OCI-LY1 (cell line): ENCODE measurements around the gene SMYD5.
"Not testable (repeated sequence)": the region's sequence is repeated elsewhere in the genome, so short reads cannot be mapped to it uniquely, and the experiment has no call there.

ENCODE experiments used
- H2AFZ ChIP-seq: fragments of 200-600 bp; sonication (generic), shearing (Covaris generic); 2 replicates; pipeline ENCODE4 v1.6.0; 2014; ENCODE audit warnings: antibody characterized with exemption, mild to moderate bottlenecking, low read length
- H3F3A ChIP-seq: fragments of 200-600 bp; sonication (generic), shearing (Covaris generic); 2 replicates; pipeline ENCODE4 v1.6.0; 2014; ENCODE audit warnings: mild to moderate bottlenecking, antibody characterized with exemption, low read length, moderate library complexity; ENCODE audit not compliant: insufficient read depth
- H3K27ac ChIP-seq: fragments of 200-600 bp; sonication (generic); 2 replicates; pipeline ENCODE4 v1.5.1; 2014; ENCODE audit warnings: low read length, mixed run types, mild to moderate bottlenecking, low read depth; ENCODE audit not compliant: poor library complexity, severe bottlenecking
- H3K27me3 ChIP-seq: fragments of 200-600 bp; sonication (generic); 2 replicates; pipeline ENCODE4 v1.6.0; 2014; ENCODE audit warnings: antibody characterized with exemption, mild to moderate bottlenecking, low read length, moderate library complexity; ENCODE audit not compliant: insufficient read depth
- H3K36me3 ChIP-seq: fragments of 200-600 bp; sonication (generic); 2 replicates; pipeline ENCODE4 v1.6.1; 2014; ENCODE audit warnings: mild to moderate bottlenecking, antibody characterized with exemption, low read length, moderate library complexity, mixed read lengths; ENCODE audit not compliant: insufficient read depth
- H3K4me1 ChIP-seq: fragments of 200-600 bp; sonication (generic); 2 replicates; pipeline ENCODE4 v1.5.1; 2014; ENCODE audit warnings: mild to moderate bottlenecking, low read length, moderate library complexity; ENCODE audit not compliant: insufficient read depth, severe bottlenecking
- H3K4me2 ChIP-seq: fragments of 200-600 bp; sonication (generic), shearing (Covaris generic); 2 replicates; pipeline ENCODE4 v1.6.1; 2014; ENCODE audit warnings: low read length
- H3K4me3 ChIP-seq: fragments of 200-600 bp; sonication (generic); 2 replicates; pipeline ENCODE4 v1.5.1; 2014; ENCODE audit warnings: low read length, low read depth, mild to moderate bottlenecking, mixed read lengths; ENCODE audit not compliant: poor library complexity, severe bottlenecking
- H3K79me2 ChIP-seq: fragments of 200-600 bp; shearing (Covaris generic); 2 replicates; pipeline ENCODE4 v1.6.1; 2016; ENCODE audit warnings: mixed run types, low read length, mixed read lengths; ENCODE audit not compliant: insufficient read depth
- H3K9ac ChIP-seq: fragments of 200-600 bp; sonication (generic), shearing (Covaris generic); 2 replicates; pipeline ENCODE4 v1.6.1; 2014; ENCODE audit warnings: mild to moderate bottlenecking, low read length, mixed read lengths
- H3K9me2 ChIP-seq: fragments of 200-600 bp; sonication (generic), shearing (Covaris generic); 2 replicates; pipeline ENCODE4 v1.6.1; 2014; ENCODE audit warnings: low read depth, mild to moderate bottlenecking, low read length, mixed read lengths
- H3K9me3 ChIP-seq: fragments of 200-600 bp; shearing (Covaris generic); 2 replicates; pipeline ENCODE4 v1.6.1; 2014; ENCODE audit warnings: low read length, mixed read lengths
- H4K20me1 ChIP-seq: fragments of 200-600 bp; sonication (generic), shearing (Covaris generic); 2 replicates; pipeline ENCODE4 v1.6.0; 2016; ENCODE audit warnings: mild to moderate bottlenecking, low read length; ENCODE audit not compliant: insufficient read depth
- EZH2 ChIP-seq: fragments of 200-600 bp; sonication (generic), shearing (Covaris generic); IDR thresholded peaks from 2 replicates; pipeline ENCODE4 v1.8.0; 2017; ENCODE audit warnings: borderline replicate concordance, mixed run types, mild to moderate bottlenecking, antibody characterized with exemption, low read length, moderate library complexity, mixed read lengths
- TF ChIP-seq, protein P1 (sequence below): fragments of 200-600 bp; sonication (generic), shearing (Covaris generic); IDR thresholded peaks from 2 replicates; pipeline ENCODE4 v1.5.1; 2017; ENCODE audit warnings: mild to moderate bottlenecking, antibody characterized with exemption, low read length, moderate library complexity, mixed read lengths

Gene SMYD5

DNA sequence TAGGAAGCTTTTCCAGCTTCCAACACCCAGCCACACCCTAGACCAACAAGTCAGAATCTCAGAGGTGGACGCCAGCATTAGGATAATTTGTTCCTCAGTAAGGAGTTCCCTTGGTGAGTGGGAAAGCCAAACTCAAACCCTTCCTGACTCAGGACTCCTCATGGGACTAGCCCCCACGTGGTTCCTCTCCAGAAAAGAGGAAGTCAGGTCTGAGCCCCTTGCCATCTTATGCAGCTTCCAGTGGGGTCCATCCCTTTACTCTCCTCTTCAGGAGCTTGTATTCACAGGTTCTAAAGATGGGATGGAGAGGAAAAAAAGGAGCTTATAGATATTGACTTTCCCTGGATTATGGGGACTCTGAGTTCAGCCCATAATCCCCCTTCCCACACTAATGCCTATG lies 26.5 kb upstream of the SMYD5 start:
- no peak for TF ChIP-seq EZH2
- TF ChIP-seq, protein P1, sequence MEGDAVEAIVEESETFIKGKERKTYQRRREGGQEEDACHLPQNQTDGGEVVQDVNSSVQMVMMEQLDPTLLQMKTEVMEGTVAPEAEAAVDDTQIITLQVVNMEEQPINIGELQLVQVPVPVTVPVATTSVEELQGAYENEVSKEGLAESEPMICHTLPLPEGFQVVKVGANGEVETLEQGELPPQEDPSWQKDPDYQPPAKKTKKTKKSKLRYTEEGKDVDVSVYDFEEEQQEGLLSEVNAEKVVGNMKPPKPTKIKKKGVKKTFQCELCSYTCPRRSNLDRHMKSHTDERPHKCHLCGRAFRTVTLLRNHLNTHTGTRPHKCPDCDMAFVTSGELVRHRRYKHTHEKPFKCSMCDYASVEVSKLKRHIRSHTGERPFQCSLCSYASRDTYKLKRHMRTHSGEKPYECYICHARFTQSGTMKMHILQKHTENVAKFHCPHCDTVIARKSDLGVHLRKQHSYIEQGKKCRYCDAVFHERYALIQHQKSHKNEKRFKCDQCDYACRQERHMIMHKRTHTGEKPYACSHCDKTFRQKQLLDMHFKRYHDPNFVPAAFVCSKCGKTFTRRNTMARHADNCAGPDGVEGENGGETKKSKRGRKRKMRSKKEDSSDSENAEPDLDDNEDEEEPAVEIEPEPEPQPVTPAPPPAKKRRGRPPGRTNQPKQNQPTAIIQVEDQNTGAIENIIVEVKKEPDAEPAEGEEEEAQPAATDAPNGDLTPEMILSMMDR: no peak
- Histone ChIP-seq H3K9ac (no peak overlapping the region), H3K4me3 (no peak overlapping the region), H3K9me2 (no peaks in the 10 kb centered on the region), H3K4me1 (no peaks in the 10 kb centered on the region), H3K27me3 (no peaks in the 10 kb centered on the region), H3K9me3 (no peaks in the 10 kb centered on the region), H3K79me2 (no peaks in the 10 kb centered on the region), H3K4me2 (no peak overlapping the region), H3F3A (no peaks in the 10 kb centered on the region), H3K27ac (no peak overlapping the region), H4K20me1 (no peaks in the 10 kb centered on the region), H2AFZ (no peak overlapping the region), H3K36me3 (no peaks in the 10 kb centered on the region)

DNA sequence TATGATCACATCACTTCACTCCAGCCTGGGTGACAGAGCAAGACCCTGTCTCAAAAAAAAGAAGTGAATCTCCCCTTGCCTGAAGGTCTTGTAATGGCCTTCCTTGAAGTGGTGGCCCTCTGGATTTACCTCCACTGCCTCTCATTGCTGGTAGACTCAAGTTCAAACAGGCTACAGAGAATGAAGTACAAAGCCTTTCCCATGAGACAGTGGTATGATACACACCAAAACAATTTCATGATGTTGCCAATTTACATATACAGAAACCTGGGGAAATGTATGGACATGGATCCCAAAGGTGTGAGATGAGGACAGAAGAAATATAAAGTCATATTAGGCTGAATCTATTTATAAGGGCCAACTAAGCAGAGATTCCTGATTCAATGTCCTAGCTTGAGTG lies 16.5 kb upstream of the SMYD5 start:
- Histone ChIP-seq H3K9me3 (no peaks in the 10 kb centered on the region), H3K27me3 (no peaks in the 10 kb centered on the region)
- TF ChIP-seq EZH2: no peak

DNA sequence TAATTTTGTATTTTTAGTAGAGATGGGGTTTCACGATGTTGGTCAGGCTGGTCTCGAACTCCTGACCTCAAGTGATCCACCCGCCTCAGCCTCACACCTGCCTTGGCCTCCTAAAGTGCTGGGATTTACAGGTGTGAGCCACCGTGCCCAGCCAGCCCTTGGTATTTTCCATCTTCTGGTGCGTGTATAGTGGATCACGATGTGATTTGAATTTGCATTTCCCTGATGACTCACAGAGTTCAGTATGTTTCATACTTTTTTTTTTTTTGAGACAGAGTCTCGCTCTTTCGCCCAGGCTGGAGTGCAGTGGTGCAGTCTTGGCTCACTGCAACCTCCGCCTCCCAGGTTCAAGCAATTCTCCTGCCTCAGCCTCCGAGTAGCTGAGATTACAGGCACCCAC lies 13.8 kb upstream of the SMYD5 start:
- not testable (repeated sequence) for H3K36me3 ChIP-seq, H3K4me1 ChIP-seq, H2AFZ ChIP-seq, H3K9me3 ChIP-seq, H3K27ac ChIP-seq, H3K79me2 ChIP-seq, H3K9me2 ChIP-seq, H3K4me3 ChIP-seq, H3K27me3 ChIP-seq, H4K20me1 ChIP-seq, H3K4me2 ChIP-seq, H3K9ac ChIP-seq, H3F3A ChIP-seq

More for the DNA sequence above, 16.5 kb upstream of the SMYD5 start:
- H3K27ac ChIP-seq: no peak overlapping the region
- H3K36me3 ChIP-seq: no peaks in the 10 kb centered on the region
- H3K4me1 ChIP-seq: no peaks in the 10 kb centered on the region
- no peaks in the 10 kb centered on the region for H3K9me2 ChIP-seq
- no peak overlapping the region for H3K9ac ChIP-seq
- H4K20me1 ChIP-seq: no peaks in the 10 kb centered on the region
- no peaks in the 10 kb centered on the region for H3K79me2 ChIP-seq
- H3K4me3 ChIP-seq: no peak overlapping the region
- no peak overlapping the region for H2AFZ ChIP-seq
- H3K4me2 ChIP-seq: no peak overlapping the region
- no peaks in the 10 kb centered on the region for H3F3A ChIP-seq

DNA sequence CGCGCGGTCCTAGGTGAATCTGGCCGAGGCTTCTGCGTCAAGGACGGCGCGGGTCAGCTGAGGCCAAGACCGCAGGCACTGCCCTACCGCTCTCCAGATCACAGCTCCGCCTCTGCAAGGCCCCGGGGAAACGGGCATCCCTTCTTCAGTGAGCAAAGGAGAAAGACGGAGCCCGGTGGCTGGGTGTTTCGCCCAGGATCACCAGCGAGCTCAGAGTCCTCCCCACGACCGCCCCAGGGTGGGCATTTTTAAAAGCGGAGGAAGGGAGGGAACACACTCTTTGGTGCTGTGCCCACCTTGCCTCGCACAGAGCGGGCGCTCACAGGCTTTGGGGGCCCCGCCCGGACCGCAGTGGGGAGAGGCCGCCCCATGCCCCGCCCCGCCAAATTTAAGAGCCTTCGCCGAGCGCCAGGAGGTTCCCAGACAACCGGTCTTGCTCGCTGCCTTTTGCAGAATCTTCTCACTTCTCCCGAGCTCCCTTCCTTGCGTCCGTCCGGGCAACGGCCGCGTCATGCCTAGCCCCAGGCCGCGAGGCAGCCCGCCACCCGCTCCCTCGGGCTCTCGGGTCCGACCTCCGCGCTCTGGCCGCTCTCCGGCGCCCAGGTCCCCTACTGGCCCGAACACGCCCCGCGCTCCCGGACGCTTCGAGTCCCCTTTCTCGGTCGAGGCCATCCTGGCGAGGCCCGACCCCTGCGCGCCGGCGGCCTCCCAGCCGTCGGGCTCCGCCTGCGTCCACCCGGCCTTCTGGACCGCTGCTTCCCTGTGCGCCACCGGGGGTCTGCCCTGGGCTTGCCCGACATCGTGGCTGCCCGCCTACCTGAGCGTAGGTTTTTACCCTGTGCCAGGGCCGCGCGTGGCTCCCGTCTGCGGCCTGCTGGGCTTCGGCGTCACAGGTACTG lies 11.6 kb upstream of the SMYD5 start, which contains the start of gene NOTO:
Gene NOTO (plus strand): TSS at position 419 of the 899 bp plus-strand sequence. CDS start 93 bp downstream, at position 512.
- no peak within 1 kb of the TSS for H3K4me3 ChIP-seq
- no peaks in the 10 kb centered on the region for H3K9me2 ChIP-seq
- no peaks in the 10 kb centered on the region for H3K4me1 ChIP-seq
- H3F3A ChIP-seq: no peaks in the 10 kb centered on the region
- TF ChIP-seq EZH2: no peak
- TF ChIP-seq, protein P1: no peak
- H3K27me3 ChIP-seq: no peaks in the 10 kb centered on the region
- H3K9ac ChIP-seq: no peak within 1 kb of the TSS
- H4K20me1 ChIP-seq: no peaks in the 10 kb centered on the region
- H3K36me3 ChIP-seq: no peaks in the 10 kb centered on the region
- no peak within 1 kb of the TSS for H3K4me2 ChIP-seq
- H3K27ac ChIP-seq: no peak within 1 kb of the TSS
- H2AFZ ChIP-seq: no peak within 1 kb of the TSS
- H3K9me3 ChIP-seq: no peaks in the 10 kb centered on the region
- no peaks in the 10 kb centered on the region for H3K79me2 ChIP-seq
